IgD-negative memory B cell (primary cell): ENCODE measurements around the gene RAC2. TPM values are rescaled to one million over a fixed set of nuclear protein-coding genes. Genes with fewer than 3 reads are reported as not detected.
"Not testable (repeated sequence)": the region's sequence is repeated elsewhere in the genome, so short reads cannot be mapped to it uniquely, and the experiment has no call there.

Experiments used
- H3K27ac Mint-ChIP-seq, 3 donors: one replicate each; pipeline ENCODE4 v1.8.0; 2020 to 2022; ENCODE audit warnings: mild to moderate bottlenecking in 3 of 3, mixed read lengths in 3 of 3, moderate library complexity in 1 of 3
- H3K27me3 Mint-ChIP-seq: one replicate; pipeline ENCODE4 v1.8.0; 2021; ENCODE audit warnings: mixed read lengths
- H3K36me3 Mint-ChIP-seq: one replicate; pipeline ENCODE4 v1.8.0; 2020; ENCODE audit warnings: mild to moderate bottlenecking, mixed read lengths
- H3K4me1 Mint-ChIP-seq, 3 donors: one replicate each; pipeline ENCODE4 v1.8.0; 2020 to 2022; ENCODE audit warnings: mixed read lengths in 3 of 3, mild to moderate bottlenecking in 1 of 3
- H3K4me3 Mint-ChIP-seq, 4 donors: one replicate each; pipeline ENCODE4 v1.8.0; 2020 to 2022; ENCODE audit warnings: mild to moderate bottlenecking in 4 of 4, mixed read lengths in 4 of 4, moderate library complexity in 3 of 4
- H3K9me3 Mint-ChIP-seq, 3 donors: one replicate each; pipeline ENCODE4 v1.8.0; 2020 to 2021; ENCODE audit warnings: mixed read lengths in 3 of 3, mild to moderate bottlenecking in 1 of 3
- polyA plus RNA-seq: library from polyadenylated mRNA; unstranded; fragments of 300-500 nt; fragmentation: Illumina TruSeq; gene quantifications from one replicate; pipeline ENCODE4 v1.2.3, GENCODE V29; 2021

The RAC2 gene
- polyA plus RNA-seq, 1 donor from 2014 or later = 1,067 TPM

GRCh38 chr22:37240240-37240940 lies 3.7 kb downstream of the RAC2 start:
- no peaks in the 10 kb centered on the region for H3K27me3 Mint-ChIP-seq
- peak overlapping the region; percentile 90 to 94 (median 93) for H3K4me3 Mint-ChIP-seq
- H3K27ac Mint-ChIP-seq = peak overlapping the region; percentile 90 to 93 (median 90)
- peaks cover 10% of the 10 kb centered on the region for H3K36me3 Mint-ChIP-seq
- peaks cover 34 to 67% (median 64%) of the 10 kb centered on the region in 3 donors for H3K4me1 Mint-ChIP-seq
- no peaks in the 10 kb centered on the region for H3K9me3 Mint-ChIP-seq

- peak overlapping the region; percentile 88 to 93 (median 90) for H3K27ac Mint-ChIP-seq
- peak overlapping the region; percentile 34 to 94 (median 91) for H3K4me3 Mint-ChIP-seq
- no peaks in the 10 kb centered on the region for H3K27me3 Mint-ChIP-seq
- peaks cover 12% of the 10 kb centered on the region for H3K36me3 Mint-ChIP-seq
- H3K4me1 Mint-ChIP-seq = peaks cover 34 to 69% (median 66%) of the 10 kb centered on the region in 3 donors
- no peaks in the 10 kb centered on the region for H3K9me3 Mint-ChIP-seq
These were observed 4.5 kb downstream of the RAC2 start for GRCh38 chr22:37239336-37240239.

DNA sequence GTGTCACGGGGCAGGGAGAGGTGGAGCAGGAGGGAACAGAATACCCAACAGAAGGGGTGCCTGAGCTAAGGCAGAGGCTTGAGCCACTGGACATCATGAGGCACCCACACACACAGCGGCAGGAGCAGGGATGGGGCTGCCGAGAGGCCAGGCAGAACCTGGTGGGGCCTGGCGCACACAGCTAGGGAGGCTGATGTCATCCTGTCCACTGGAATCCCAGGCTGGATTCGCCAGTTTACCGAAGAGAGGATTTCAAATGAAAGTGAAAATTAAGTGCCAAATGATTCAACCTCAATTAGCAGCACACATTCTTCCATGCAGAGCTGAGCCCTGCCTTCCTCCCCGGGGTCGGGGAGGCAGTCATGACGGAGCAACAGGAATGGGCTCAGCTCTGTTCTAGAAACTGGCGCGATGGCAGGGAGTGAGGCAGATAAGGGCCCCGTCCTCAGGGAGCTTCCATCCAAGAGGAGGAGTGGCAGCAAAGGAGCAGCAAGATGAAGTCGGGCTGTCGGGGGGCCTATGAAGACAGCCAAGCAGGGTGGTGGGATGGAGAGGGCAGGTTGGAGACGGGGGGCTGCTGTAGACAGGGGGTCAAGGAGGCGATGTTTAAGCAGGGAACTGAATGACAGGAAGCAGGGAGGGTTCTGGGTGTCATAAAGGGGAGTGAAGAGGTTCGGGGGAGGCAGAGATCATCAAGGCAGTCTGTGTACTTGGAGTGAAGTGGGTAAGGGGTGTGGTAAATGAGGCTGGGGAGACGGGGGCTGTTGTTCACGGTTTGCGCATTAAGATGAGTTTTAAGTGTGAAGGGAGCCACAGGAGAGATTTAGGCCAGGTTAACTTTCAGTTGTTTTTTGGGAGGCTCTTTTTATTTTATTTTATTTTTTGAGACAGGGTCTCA lies 6.4 kb downstream of the RAC2 start:
- H3K36me3 Mint-ChIP-seq = peaks cover 12% of the 10 kb centered on the region
- no peaks in the 10 kb centered on the region for H3K9me3 Mint-ChIP-seq
- H3K27me3 Mint-ChIP-seq = no peaks in the 10 kb centered on the region
- H3K27ac Mint-ChIP-seq = peak overlapping the region; percentile 53 to 94 (median 62)
- peaks cover 32 to 84% (median 75%) of the 10 kb centered on the region in 3 donors for H3K4me1 Mint-ChIP-seq
- peak overlapping the region; percentile 10 to 88 (median 50) for H3K4me3 Mint-ChIP-seq

DNA sequence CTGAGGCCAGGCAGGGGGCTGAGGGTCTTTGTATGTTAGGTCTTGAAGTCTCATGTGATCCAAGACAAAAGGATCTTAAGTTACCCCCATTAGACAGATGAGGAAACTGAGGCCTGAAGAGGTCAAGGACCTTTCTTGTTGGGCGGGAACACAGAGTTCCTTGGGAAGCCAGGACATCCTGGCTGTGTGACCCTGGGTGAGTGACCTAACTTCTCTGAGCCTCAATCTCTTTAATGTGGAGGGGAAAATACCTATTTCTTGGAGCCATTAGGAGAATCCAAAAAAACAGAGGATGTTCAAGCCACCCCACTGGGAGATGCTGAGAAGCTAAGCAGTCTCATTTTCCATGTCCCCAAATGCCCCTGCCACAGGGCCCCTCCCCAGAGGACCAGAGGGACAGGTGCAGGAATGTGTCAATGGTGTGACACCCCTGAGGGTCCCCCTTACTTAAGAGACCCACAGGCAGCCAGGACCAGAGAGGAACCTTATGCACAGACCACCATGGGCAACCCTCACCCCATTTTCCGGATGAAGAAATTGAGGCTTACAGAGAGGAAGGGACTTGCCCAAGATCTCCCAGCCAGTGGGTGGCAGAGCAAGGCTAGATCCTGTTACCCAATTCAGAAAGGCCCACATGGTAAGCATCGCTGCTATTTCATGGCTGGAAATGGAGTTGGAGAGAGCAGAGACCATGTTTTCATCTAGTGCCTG lies 8.0 kb downstream of the RAC2 start:
- Mint-ChIP-seq H3K4me3 (peak overlapping the region; percentile 68 to 91 (median 80)), H3K27me3 (no peaks in the 10 kb centered on the region), H3K36me3 (peaks cover 9% of the 10 kb centered on the region), H3K9me3 (no peaks in the 10 kb centered on the region), H3K4me1 (peaks cover 30 to 85% (median 77%) of the 10 kb centered on the region in 3 donors), H3K27ac (peak overlapping the region; percentile 53 to 94 (median 92))

DNA sequence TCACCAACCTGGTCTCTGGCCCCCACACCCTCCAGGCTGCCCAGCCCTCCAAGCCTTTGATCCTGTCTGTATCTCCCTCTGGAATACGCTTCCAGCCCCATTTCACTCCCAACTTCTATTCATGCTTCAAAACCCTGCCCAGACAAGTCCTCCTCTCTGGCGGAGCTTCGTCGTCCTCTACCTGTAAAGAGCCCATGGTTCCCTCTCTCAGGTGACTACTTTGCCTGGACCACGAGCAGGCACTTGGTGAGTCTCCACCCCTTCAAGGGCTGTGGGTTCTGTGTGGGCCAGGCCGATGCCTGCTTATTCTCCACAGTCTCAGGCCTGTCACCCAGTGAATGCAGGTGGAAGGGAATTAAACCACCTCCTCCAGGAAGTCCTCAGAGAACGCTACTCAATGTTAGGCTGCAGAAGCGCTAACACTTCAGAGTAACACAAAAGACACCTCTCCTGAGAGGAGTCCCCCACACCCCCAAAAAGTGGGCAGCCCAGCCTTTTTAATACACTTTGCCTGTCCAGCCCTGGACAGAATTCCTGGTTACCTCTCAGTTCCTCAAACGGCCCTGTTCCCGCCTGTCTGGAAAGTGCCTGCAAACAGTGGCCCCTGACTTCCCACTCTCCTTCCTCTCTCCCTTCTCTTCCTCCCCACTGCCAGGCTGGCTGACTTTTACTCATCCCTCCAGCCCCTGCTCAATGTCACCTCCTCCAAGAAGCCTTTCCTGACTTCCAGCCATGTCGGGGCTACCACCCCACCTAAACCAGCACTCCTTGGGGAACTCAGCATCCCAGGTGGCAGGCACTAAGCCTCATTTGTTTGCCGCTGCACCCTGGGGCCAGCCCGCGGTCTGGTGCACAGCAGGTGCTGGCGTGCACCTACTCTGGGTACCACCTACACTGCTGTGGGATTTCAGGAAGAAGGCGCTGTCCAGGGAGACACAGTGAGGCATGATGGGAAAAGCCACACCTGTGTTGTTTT lies 9.0 kb downstream of the RAC2 start:
- no peaks in the 10 kb centered on the region for H3K9me3 Mint-ChIP-seq
- H3K4me1 Mint-ChIP-seq = peaks cover 30 to 85% (median 76%) of the 10 kb centered on the region in 3 donors
- peak overlapping the region; percentile 53 to 94 (median 92) for H3K27ac Mint-ChIP-seq
- peak overlapping the region; percentile 60 to 88 (median 78) for H3K4me3 Mint-ChIP-seq
- no peaks in the 10 kb centered on the region for H3K27me3 Mint-ChIP-seq
- H3K36me3 Mint-ChIP-seq = peaks cover 5% of the 10 kb centered on the region

DNA sequence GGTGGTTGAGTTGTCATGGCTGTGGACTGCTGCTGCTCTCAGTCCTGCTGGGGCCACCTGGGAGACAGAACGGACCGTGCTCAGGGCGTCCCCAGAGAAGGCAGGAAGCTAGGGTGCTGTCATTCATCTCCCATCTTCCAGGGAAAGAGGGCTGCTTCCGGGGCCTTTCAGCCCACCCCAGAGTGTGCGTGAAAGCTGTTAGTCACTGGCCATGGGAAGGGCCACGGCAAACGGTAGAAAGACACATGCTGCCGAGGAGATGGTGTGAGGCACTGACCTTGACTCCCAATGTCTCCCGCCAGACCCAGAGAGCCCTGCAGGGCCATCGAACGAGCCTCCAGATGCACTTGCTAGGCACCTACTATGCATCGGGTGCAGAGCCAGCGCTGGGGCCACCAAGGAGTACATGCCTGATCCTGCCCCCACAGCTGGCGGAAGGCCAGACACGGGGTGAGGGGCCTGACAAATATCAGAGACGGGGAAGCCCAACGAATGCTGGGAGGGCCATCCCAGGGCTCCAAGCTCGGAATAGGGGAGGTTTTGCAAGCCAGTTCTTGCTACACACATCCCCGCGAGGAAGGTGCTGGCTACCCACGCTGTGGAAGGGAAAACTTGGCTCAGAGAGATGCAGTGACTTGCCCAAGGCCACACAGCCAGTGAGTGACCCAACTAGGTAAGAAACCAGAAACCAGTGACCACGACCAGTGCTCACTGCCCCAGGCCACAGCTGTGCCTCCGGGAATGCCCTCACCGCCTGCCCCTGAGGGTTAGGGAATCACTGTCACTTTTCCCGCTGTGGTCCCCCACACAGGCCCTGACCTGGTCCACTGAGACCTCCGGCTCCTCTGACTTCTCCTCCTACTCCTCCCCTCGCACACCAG lies 10.1 kb downstream of the RAC2 start:
- H3K4me3 Mint-ChIP-seq = peak overlapping the region; percentile 14 to 68 (median 48)
- no peaks in the 10 kb centered on the region for H3K27me3 Mint-ChIP-seq
- H3K4me1 Mint-ChIP-seq = peaks cover 33 to 84% (median 71%) of the 10 kb centered on the region in 3 donors
- H3K9me3 Mint-ChIP-seq = no peaks in the 10 kb centered on the region
- peak overlapping the region; percentile 92 to 94 (median 92) for H3K27ac Mint-ChIP-seq
- peaks cover 5% of the 10 kb centered on the region for H3K36me3 Mint-ChIP-seq

DNA sequence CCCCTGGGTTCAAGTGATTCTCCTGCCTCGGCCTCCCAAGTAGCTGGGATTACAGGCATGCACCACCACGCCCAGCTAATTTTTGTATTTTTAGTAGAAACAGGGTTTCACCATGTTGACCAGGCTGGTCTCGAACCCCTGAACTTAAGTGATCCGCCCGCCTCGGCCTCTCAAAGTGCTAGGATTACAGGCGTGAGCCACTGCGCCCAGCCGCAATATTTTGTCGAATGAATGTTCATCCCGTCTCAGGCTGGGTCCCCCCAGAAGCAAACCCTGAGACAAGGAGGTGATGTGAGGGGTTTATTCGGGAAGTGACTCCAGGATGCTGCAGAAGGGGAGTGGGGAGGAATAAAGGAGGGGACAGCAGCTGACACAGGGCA lies 10.7 kb downstream of the RAC2 start:
- H3K9me3 Mint-ChIP-seq, H3K27me3 Mint-ChIP-seq, H3K36me3 Mint-ChIP-seq: not testable (repeated sequence)
- Mint-ChIP-seq H3K4me1 (peaks cover 33 to 83% (median 72%) of the 10 kb centered on the region in 3 donors), H3K4me3 (peak overlapping the region in 3 of 4 donors; percentile 25 to 87 (median 35)), H3K27ac (peak overlapping the region; percentile 90 to 92 (median 92))

GRCh38 chr22:37232140-37232998 lies 11.7 kb downstream of the RAC2 start:
- peaks cover 4% of the 10 kb centered on the region for H3K36me3 Mint-ChIP-seq
- H3K27ac Mint-ChIP-seq = peak overlapping the region in 2 of 3 donors; percentile 74 to 96

DNA sequence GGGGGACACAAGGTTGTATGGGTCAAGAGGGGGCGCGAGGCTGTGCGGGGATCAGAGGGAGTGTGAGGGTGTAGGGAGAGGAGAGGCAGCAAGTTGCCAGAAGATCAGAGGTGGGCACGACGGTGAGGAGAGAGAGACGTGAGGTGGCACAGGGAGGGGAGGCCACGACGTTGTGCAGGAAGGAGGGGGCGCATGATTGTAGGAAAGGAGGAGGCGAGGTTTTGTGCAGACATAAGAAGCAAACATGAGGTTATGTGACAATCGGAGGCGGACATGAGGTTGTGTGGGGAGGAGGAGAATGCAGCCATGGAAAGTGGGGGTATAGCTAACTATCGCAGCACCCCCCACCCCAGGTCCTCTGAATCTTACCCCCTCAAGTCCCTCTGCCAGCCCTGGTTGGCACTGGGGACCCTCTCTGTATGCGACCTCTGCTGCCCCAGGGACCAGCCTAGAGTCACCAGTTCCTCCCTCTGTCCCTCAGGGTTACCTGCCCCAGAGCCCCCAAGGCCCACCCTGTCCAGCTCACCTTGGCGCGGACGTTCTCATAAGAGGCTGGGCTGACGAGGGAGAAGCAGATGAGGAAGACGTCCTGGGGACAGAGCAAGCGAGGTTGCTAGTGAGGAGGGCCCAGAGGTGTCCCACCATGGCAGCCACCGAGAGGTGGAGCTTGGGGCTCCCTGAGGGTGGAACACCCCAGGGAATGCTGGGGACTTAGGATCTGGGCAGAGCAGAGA lies 12.5 kb downstream of the RAC2 start:
- Mint-ChIP-seq H3K9me3 (no peaks in the 10 kb centered on the region), H3K36me3 (peaks cover 4% of the 10 kb centered on the region), H3K4me1 (peaks cover 29 to 78% (median 63%) of the 10 kb centered on the region in 3 donors), H3K27me3 (no peaks in the 10 kb centered on the region), H3K4me3 (peak overlapping the region; percentile 47 to 85 (median 67)), H3K27ac (peak overlapping the region; percentile 19 to 96 (median 74))

More at GRCh38 chr22:37232140-37232998, 11.7 kb downstream of the RAC2 start:
- peaks cover 30 to 81% (median 68%) of the 10 kb centered on the region in 3 donors for H3K4me1 Mint-ChIP-seq
- peak overlapping the region in 3 of 4 donors; percentile 47 to 87 (median 78) for H3K4me3 Mint-ChIP-seq
- no peaks in the 10 kb centered on the region for H3K27me3 Mint-ChIP-seq
- no peaks in the 10 kb centered on the region for H3K9me3 Mint-ChIP-seq

DNA sequence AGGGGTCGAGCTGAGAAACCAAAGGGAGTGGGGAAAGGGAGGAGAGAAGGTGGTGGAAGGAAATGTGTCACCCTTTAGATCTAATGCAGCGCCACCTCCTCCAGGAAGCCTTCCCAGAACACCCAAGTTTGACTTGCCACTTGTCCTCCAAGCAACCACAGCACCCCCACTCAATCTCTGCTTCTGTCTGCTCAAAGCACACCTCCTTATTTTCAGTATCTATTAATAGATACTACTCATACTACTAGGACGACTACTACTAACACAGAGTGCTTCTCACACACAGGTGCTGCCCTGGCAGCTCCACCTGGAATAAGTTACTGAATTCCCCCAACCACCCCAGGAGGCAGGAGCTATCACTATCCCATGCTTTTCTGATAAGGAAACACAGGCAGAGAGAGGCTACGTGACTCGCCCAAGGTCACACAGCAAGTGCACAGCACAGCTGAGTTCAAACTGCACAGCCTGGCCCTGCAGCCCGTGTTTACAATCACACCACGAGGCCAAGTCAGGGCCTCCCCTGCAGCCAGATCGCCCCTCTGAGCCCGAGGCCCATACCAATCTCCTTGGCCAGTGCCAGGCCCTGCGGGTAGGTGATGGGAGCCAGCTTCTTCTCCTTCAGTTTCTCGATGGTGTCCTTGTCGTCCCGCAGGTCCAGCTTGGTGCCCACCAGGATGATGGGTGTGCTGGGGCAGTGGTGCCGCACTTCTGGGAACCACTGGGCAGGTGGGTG lies 13.2 kb downstream of the RAC2 start:
- H3K4me1 Mint-ChIP-seq = peaks cover 25 to 78% (median 64%) of the 10 kb centered on the region in 3 donors
- H3K27ac Mint-ChIP-seq = peak overlapping the region; percentile 74 to 97 (median 96)
- peak overlapping the region; percentile 59 to 94 (median 75) for H3K4me3 Mint-ChIP-seq
- no peaks in the 10 kb centered on the region for H3K9me3 Mint-ChIP-seq
- no peaks in the 10 kb centered on the region for H3K27me3 Mint-ChIP-seq
- peaks cover 5% of the 10 kb centered on the region for H3K36me3 Mint-ChIP-seq
